Measurements from ENCODE around the gene IFNGR2. TPM values are rescaled to one million over a fixed set of nuclear protein-coding genes. Genes with fewer than 3 reads are reported as not detected.
"Not testable (repeated sequence)": the region's sequence is repeated elsewhere in the genome, so short reads cannot be mapped to it uniquely, and the experiment has no call there.

Gene IFNGR2
- 100 to 1,000 TPM in 1 of 4 donors, 10 to 100 TPM in 3; 72.6 to 141 (median 88.9) TPM for polyA plus RNA-seq (ENCODE audit: insufficient read length in 4 of 4)

GRCh38 chr21:33403128-33403785 lies at the start of gene IFNGR2:
TSS of gene IFNGR2 (plus strand) at chr21:33403413. CDS start at chr21:33403544, 131 bp downstream.
- no peak for DNase-seq (ENCODE audit: low read depth in 4 of 4, low spot score in 3 of 4)

- DNase-seq (ENCODE audit: low read depth in 4 of 4, low spot score in 3 of 4), result no peak
These were observed 47.9 kb upstream of the IFNGR2 start for GRCh38 chr21:33355355-33355754.

GRCh38 chr21:33355996-33356395 lies 47.2 kb upstream of the IFNGR2 start:
- no peak for DNase-seq (ENCODE audit: low read depth in 4 of 4, low spot score in 3 of 4)

- no peak for DNase-seq (ENCODE audit: low read depth in 4 of 4, low spot score in 3 of 4)
These were observed 46.0 kb upstream of the IFNGR2 start for GRCh38 chr21:33357177-33357576.

- no peak for DNase-seq (ENCODE audit: low read depth in 4 of 4, low spot score in 3 of 4)
These were observed 43.8 kb upstream of the IFNGR2 start for GRCh38 chr21:33359446-33359845.

GRCh38 chr21:33360281-33360680 lies 42.9 kb upstream of the IFNGR2 start:
- no peak for DNase-seq (ENCODE audit: low read depth in 4 of 4, low spot score in 3 of 4)

- peak in 1 of 4 donors; percentile 57 for DNase-seq (ENCODE audit: low read depth in 4 of 4, low spot score in 3 of 4)
These were observed 42.2 kb upstream of the IFNGR2 start for GRCh38 chr21:33360881-33361602.

GRCh38 chr21:33362044-33362555 lies 41.1 kb upstream of the IFNGR2 start:
- DNase-seq (ENCODE audit: low read depth in 4 of 4, low spot score in 3 of 4), result no peak

- DNase-seq (ENCODE audit: low read depth in 4 of 4, low spot score in 3 of 4), result not testable (repeated sequence)
These were observed 39.2 kb upstream of the IFNGR2 start for GRCh38 chr21:33363911-33364609.

- no peak for DNase-seq (ENCODE audit: low read depth in 4 of 4, low spot score in 3 of 4)
These were observed 38.4 kb upstream of the IFNGR2 start for GRCh38 chr21:33364830-33365229.

GRCh38 chr21:33367309-33367973 lies 35.8 kb upstream of the IFNGR2 start:
- no peak for DNase-seq (ENCODE audit: low read depth in 4 of 4, low spot score in 3 of 4)

- no peak for DNase-seq (ENCODE audit: low read depth in 4 of 4, low spot score in 3 of 4)
These were observed 35.1 kb upstream of the IFNGR2 start for GRCh38 chr21:33368124-33368523.

GRCh38 chr21:33368576-33368975 lies 34.6 kb upstream of the IFNGR2 start:
- no peak for DNase-seq (ENCODE audit: low read depth in 4 of 4, low spot score in 3 of 4)

GRCh38 chr21:33369586-33369985 lies 33.6 kb upstream of the IFNGR2 start:
- no peak for DNase-seq (ENCODE audit: low read depth in 4 of 4, low spot score in 3 of 4)

GRCh38 chr21:33370305-33370704 lies 32.9 kb upstream of the IFNGR2 start:
- DNase-seq (ENCODE audit: low read depth in 4 of 4, low spot score in 3 of 4), result no peak

GRCh38 chr21:33371366-33371765 lies 31.8 kb upstream of the IFNGR2 start:
- no peak for DNase-seq (ENCODE audit: low read depth in 4 of 4, low spot score in 3 of 4)

- no peak for DNase-seq (ENCODE audit: low read depth in 4 of 4, low spot score in 3 of 4)
These were observed 30.6 kb upstream of the IFNGR2 start for GRCh38 chr21:33372582-33372981.

GRCh38 chr21:33373451-33373850 lies 29.8 kb upstream of the IFNGR2 start:
- no peak for DNase-seq (ENCODE audit: low read depth in 4 of 4, low spot score in 3 of 4)

GRCh38 chr21:33374080-33374449 lies 29.1 kb upstream of the IFNGR2 start:
- DNase-seq (ENCODE audit: low read depth in 4 of 4, low spot score in 3 of 4), result no peak

- no peak for DNase-seq (ENCODE audit: low read depth in 4 of 4, low spot score in 3 of 4)
These were observed 28.6 kb upstream of the IFNGR2 start for GRCh38 chr21:33374450-33375096.

Data from left renal pelvis (tissue), 4 donors.